ENCODE results near the gene NACC2. TPM values are rescaled to one million over a fixed set of nuclear protein-coding genes. Genes with fewer than 3 reads are reported as not detected.

Gene NACC2
- total and polyA plus RNA-seq, 10 of the 15 experiments (the other 5 are each of a cell fraction or from before 2014, with no cell fraction given), result 0.66 to 14.7 (median 3.5) TPM

GRCh38 chr9:135958485-135958884 lies 136.6 kb downstream of the NACC2 start (continued):
- TF ChIP-seq RELA (IDR thresholded peaks at IDR 0.05; ENCODE audit: borderline replicate concordance, partially characterized antibody) (no peak), STAT1 (conservative IDR thresholded peaks at IDR 0.05) (no peak), SIN3A (IDR thresholded peaks at IDR 0.05; ENCODE audit: low read depth, low read length) (no peak)

DNA sequence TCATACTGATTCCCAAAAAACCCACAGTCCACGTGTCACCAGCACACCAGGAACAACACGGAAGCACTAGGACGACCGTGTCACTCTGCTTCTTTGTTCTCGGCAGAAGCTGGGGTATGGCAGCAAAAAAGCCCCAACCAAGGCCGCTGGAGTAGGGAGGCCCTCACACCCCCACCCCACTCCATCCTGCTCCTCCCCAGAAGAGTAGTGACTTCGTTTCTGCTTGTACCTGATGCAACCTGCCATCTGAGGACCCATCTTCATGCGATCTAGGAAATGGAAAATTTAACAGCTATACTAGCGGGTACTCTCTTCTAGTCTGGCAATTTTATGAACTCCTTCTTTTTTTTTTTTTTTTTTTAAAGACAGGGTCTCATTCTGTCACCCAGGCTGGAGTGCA lies 137.7 kb downstream of the NACC2 start:
- H3K27me3 ChIP-seq (replicated peaks in 1 of 2; ENCODE audit: control insufficient read depth in 2 of 2, insufficient read depth in 2 of 2, low read length in 1 of 2), result no peaks in the 10 kb centered on the region
- in situ Hi-C loops (cut with MboI), result no loop called here
- peaks cover 3 to 6% of the 10 kb centered on the region in 2 experiments; a peak in 3 of 4 replicates for H3K36me3 ChIP-seq (ENCODE audit: control insufficient read depth in 2 of 2, insufficient read depth in 2 of 2, low read length in 1 of 2)
- H3K4me2 ChIP-seq (ENCODE audit: control insufficient read depth, insufficient read depth), result no peak overlapping the region; the same call in 1 of the 2 replicates
- RAD21 ChIA-PET (ENCODE audit: unreplicated experiment), result no interaction called here
- ATAC-seq (no peak), DNase-seq (ENCODE audit: low read depth, low spot score) (no peak), FAIRE-seq (no peak)
- 94% methylated on average over 9 of the region's 9 CpGs for WGBS (ENCODE audit: insufficient coverage, insufficient replicate concordance, low lambda C conversion rate, missing lambda C conversion rate)
- no peak overlapping the region for H3K4me3 ChIP-seq
- H4K20me1 ChIP-seq (ENCODE audit: control insufficient read depth, insufficient read depth), result peaks cover 4% of the 10 kb centered on the region; the same call in 1 of the 2 replicates
- H3K4me1 ChIP-seq (ENCODE audit: control insufficient read depth, insufficient read depth, low read length), result peaks cover 9% of the 10 kb centered on the region
- no TSS peak for BruUV-seq (replicated peaks)
- POLR2A ChIA-PET, result interaction anchor here (0.6 kb wide), 1 partner anchor 97 kb away, joined by 3 read pairs; no protein-coding TSS in a partner anchor
- H3K27ac ChIP-seq (ENCODE audit: control insufficient read depth, insufficient read depth), result no peak overlapping the region
- TF ChIP-seq TAF1 (IDR thresholded peaks at IDR 0.05; ENCODE audit: borderline replicate concordance, low read depth, low read length) (no peak), TARDBP (IDR thresholded peaks at IDR 0.05; ENCODE audit: borderline replicate concordance) (no peak), PML (IDR thresholded peaks at IDR 0.05; ENCODE audit: low read length) (no peak), ELK1 (IDR thresholded peaks at IDR 0.05; ENCODE audit: low read depth, low read length) (no peak), SUPT20H (IDR thresholded peaks at IDR 0.05; ENCODE audit: borderline replicate concordance, control insufficient read depth, low read depth, low read length) (no peak), STAT1 (conservative IDR thresholded peaks at IDR 0.05) (no peak), GATAD2B (conservative IDR thresholded peaks at IDR 0.05; ENCODE audit: low read depth) (no peak), SIN3A (IDR thresholded peaks at IDR 0.05; ENCODE audit: low read depth, low read length) (no peak), ZBTB11 (CRISPR knock-in tag; IDR thresholded peaks at IDR 0.05) (no peak), YBX1 (IDR thresholded peaks at IDR 0.05) (no peak), ZBTB33 (IDR thresholded peaks at IDR 0.05) (no peak), PBX3 (IDR thresholded peaks at IDR 0.05; ENCODE audit: insufficient replicate concordance, low read depth, low read length) (no peak)
- TF ChIP-seq, protein P1, sequence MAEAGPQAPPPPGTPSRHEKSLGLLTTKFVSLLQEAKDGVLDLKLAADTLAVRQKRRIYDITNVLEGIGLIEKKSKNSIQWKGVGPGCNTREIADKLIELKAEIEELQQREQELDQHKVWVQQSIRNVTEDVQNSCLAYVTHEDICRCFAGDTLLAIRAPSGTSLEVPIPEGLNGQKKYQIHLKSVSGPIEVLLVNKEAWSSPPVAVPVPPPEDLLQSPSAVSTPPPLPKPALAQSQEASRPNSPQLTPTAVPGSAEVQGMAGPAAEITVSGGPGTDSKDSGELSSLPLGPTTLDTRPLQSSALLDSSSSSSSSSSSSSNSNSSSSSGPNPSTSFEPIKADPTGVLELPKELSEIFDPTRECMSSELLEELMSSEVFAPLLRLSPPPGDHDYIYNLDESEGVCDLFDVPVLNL (IDR thresholded peaks at IDR 0.05; ENCODE audit: low read depth, low read length), result no peak
- intact Hi-C loops (cut with micrococcal nuclease; ENCODE audit: unreplicated experiment), result no loop called here
- H3K79me2 ChIP-seq (ENCODE audit: control insufficient read depth, insufficient read depth, low read length), result peaks cover 36% of the 10 kb centered on the region
- CTCF ChIA-PET, result interaction anchor here (0.6 to 1.1 kb wide), 2 partner anchors 93 to 1179 kb away, joined by 3 to 4 read pairs; no protein-coding TSS in a partner anchor
- SMC1A ChIA-PET (ENCODE audit: uncharacterized antibody, unreplicated experiment), result no interaction called here
- no peak overlapping the region for H2AFZ ChIP-seq (ENCODE audit: control insufficient read depth, low read depth, low read length)
- no peaks in the 10 kb centered on the region for H3K9me3 ChIP-seq (replicated peaks; ENCODE audit: control insufficient read depth, insufficient read depth, low read length)
- no peak overlapping the region for H3K9ac ChIP-seq (ENCODE audit: control insufficient read depth, insufficient read depth, low read length)

Measured in GM12878 (cell line).